ENCODE data around the gene ZSCAN5C.
"Not testable (repeated sequence)": the region's sequence is repeated elsewhere in the genome, so short reads cannot be mapped to it uniquely, and the experiment has no call there.

Gene ZSCAN5C

DNA sequence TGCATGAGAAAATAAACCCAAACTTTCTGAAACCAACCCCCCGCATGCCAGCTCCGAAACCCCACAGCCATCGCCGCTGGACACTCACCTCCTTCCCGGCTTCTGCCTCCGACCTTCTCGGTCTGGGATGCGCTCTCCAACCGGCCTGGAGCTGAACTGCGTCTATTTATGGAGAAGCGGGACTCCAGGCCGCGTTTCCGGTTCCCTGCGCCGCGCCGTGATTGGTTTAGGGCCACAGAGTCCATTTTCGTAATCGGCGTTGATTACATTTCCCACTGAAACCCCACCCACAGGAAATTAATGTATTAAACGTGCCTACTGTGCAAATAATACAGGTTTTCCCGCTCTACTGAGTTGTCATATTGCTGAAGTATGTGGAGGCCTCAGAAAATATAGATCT, 4.4 kb upstream of the ZSCAN5C start, which contains the start of gene ZSCAN5B:
Gene ZSCAN5B (minus strand): TSS at position 138 of the 400 bp plus-strand sequence. CDS start 4,731 bp downstream, outside the sequence.
- not testable (repeated sequence) for DNase-seq

DNA sequence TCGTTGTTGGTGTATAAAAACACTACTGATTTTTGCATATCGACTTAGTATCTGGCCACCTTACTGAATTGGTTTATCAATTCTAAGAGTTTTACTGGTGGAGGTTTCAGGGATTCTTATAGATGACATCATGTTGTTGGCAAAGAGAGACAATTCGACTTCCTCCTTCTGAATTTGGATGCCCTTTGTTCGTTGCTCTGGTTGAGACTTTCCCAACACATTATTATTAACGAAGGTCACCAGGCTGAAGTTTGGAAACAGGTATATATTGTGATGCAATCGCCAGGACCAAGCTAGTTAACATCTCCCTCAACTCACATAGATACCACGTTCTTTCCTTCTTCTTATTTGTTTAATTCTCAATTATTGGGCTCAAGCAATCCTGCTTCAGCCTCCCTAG, 2.4 kb upstream of the ZSCAN5C start:
- DNase-seq: no peak

DNA sequence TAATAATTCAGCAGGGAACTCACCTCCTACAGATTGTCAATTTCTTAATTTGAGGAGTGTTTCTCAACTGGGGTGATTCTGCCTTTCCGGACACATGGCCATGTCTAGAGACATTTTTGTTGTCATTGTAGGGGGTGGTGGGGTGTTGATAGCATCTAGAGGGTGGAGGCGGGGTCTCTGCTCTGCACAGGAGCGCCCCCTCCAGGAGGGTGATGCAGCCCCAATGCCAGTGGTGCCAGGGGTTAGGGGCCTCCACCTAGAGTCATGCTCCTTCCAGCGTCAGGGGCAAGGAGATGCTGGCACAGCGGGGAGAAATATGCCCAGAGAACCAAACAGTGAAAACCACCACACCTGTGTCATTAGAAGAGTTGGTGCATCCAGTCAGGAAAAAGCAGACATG, 5.5 kb downstream of the ZSCAN5C start:
- DNase-seq: not testable (repeated sequence)

DNA sequence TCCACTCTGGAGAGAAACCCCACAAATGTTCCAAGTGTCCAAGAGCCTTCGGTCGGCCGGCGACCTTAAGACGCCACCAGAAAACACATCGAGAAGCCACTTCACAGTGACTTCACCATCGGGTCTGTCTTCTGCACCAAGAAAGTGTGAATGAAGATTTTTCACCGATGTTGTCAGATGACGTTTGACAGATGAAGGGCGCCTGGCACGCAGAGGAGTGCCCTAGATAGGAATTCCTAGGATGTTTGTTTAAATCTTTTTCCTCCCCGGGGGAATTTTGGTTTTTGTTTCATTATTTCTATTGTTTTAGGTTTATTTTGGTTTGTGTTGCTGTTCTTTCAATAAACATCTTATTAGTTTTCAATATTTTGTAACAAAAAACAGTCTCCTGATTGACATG, 7.0 kb downstream of the ZSCAN5C start:
- no peak for DNase-seq

DNA sequence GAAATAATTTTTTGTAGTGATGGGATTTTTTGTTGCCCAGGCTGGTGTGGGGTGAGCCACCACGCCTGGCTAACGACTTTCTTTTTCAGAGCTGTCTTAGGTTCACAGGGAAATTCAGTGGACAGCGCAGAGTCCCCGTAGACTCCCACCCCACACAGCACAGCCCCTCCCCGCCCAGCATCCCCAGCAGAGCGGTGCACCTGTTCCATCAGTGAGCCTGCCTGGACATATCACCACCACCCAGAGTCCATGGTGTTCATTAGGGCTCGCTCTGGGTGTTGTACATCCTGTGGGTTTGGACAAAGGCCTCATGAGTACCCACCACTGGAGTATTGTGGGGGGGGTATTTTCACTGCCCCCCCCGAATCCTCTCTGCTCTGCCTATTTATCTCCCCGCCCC, 8.0 kb downstream of the ZSCAN5C start:
- DNase-seq: not testable (repeated sequence)

DNA sequence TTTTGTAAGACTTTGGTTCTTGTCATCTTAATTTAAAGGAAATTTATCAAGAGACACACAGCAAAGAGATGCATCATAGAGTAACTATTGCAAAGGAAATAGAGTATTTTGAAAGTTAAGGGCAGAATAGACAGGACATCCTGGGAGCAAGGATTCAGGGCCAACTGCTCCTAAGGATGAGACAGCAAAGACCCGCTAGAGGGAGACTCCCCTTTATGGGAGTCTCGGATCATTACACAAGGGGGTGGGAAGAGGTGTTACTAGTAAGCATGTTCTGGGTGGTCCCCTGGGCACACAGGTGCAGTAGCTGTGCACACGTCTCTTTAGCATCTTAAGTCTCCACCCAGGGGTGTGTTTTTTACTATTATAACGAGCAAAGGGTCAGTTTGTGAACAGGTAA, 9.6 kb downstream of the ZSCAN5C start:
- DNase-seq: no peak

DNA sequence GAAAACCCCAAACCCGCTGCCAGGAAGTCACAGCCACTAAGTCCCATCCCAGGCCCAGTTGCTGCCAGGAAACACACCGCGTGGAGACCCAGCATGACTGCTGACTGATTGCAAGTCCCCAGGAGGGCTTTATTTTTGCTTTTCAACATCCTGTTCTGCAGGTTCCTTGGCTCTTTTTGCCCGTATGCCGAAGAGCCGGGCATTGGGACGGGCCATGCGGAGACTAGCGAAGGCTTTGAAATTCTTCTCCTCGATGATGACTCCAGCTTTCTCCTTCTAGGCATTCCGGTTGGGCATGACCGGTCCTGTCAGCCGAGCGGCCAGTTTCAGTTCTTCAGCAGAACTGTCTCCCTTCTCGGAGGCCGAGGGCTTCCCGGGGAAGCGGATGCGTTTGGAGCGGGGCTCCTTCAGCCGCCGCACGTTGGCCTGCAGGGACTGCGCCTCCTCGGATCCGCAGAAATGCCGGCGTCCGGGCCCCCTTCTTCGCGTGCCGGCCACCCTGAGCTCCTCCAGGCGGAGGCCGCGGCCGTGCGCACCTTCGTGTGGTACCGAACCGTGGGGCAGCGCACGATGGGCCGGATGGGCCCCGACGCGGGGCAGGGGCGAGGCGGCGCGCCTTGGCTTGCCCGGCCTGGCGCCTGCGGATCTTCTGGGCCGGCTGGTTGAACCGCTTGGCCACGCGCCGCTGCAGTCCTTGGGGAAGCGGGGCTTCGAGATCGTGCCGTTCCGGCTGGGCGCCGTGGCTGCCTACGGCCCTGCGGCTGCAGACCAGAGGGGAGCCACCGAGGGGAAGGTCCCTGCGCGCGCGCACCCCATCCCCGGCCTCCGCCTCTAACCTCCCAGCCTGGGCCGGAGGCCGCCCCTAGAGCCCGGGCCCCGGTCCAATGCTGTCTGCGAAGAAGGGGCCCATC, 15.2 kb downstream of the ZSCAN5C start:
- no peak for DNase-seq

DNA sequence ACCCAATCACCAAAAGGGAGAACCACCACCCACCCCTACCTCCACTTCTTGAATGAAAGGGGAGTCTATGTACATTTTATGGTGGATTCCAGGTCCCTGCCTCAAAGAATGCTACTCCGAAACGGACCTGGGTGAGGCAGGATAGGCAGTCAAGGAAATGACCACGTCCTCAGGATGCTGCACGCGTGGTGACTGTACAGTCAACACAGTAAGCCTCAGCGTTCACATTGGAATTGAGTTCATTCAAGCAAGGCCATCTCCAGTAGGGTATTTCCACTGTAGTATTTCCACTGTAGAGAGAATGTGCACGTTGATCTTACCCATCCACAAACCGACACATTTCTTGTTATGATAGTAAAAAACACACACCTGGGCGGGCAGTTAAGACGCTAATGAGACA, 16.9 kb downstream of the ZSCAN5C start:
- no peak for DNase-seq

DNA sequence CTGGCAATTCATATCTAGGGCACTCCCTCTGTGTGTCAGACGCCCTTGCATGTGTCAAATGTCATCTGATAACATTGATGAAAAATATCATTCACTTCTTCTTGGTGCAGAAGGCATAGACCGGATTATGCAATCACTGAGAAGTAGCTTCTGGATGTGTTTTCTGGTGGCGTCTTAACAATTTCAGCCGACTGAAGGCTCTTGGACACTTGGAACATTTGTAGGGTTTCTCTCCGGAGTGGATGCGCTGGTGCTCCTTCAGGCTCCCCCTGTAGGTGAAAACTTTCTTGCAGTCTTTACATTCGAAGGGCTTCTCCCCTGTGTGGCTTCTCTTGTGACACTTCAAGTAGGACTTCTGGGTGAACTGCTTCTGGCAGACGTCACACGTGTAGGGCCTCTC, 19.4 kb downstream of the ZSCAN5C start:
- not testable (repeated sequence) for DNase-seq

DNA sequence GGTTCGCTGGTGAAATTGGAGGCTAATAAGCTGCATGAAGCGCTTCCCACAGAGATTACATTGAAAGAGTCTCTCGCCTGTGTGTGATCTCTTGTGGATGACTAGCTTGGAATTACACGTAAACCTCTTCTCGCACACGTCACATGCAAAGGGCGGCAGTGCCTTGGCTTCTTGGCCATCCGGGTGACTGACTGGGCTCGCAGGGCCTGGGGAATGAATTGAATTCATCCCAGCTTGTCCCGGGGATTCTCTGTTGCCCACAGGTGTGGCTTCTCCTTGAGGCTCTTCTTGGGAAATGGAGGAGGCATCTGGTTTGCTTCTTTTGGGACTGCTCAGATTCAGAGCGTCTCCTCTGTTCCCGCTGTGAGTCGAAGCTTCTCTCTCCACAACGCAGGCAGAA, 19.8 kb downstream of the ZSCAN5C start:
- DNase-seq: no peak

DNA sequence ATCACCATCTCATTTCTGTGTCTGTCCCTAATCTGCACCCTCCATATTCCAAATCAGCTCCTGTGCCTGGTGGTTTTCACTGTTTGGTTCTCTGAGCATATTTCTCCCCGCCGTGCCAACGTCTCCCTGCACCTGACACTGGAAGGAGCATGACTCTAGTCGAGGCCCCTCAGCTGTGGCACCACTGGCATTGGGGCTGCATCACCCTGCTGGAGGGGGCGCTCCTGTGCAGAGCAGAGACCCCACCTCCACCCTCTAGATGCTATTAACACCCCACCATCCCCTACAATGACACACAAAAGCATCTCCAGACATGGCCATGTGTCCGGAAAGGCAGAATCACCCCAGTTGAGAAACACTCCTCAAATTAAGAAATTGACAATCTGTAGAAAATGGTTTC, 20.8 kb downstream of the ZSCAN5C start:
- no peak for DNase-seq

DNA sequence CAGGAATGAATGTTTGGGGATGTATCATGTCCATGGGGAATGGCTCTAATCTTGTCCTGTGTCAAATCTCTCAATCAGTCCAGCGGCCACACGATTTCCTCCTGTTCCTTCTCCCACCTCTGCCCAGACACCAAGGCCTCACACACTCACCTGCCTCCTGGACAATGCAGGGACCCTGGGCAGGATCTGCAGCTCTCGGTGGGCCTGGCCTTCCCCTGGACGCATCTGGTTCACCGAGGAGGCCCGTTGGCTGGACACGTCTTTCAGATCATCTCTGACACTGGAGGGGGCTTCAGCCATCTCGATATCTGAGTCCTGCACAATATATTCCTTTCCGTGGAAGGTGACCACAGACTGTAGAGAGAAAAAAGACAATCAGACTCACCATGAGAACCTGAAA, 21.4 kb downstream of the ZSCAN5C start:
- DNase-seq: no peak

DNA sequence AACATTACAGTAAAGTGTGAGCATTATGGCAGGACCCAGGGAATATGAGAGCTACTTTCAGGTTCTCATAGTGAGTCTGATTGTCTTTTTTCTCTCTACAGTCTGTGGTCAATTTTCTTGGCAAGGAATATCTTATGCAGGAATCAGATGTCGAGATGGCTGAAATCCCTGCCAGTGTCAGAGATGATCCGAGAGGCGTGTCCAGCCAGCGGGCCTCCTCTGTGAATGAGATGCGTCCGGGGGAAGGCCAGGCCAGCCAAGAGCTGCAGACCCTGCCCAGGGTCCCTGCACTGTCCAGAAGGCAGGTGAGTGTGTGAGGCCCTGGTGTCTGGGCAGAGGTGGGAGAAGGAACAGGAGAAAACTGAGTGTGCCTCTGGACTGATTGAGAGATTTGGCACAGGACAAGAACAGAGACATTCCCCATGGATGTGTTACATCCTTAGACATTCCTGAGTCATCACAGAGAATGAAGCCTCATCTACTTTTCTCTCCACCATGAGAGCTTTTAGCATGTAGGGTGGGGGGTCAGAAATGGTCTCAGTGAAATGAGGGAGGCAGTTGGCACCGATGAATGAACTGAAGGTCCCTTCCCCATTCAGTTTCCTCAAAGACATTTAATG, 43.2 kb downstream of the ZSCAN5C start:
- DNase-seq: no peak

DNA sequence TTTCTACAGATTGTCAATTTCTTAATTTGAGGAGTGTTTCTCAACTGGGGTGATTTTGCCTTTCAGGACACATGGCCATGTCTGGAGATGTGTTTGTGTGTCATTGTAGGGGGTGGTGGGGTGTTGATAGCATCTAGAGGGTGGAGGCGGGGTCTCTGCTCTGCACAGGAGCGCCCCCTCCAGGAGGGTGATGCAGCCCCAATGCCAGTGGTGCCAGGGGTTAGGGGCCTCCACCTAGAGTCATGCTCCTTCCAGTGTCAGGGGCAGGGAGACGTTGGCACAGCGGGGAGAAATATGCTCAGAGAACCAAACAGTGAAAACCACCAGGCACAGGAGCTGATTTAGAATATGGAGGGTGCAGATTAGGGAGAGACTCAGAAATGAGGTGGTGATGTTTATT, 43.7 kb downstream of the ZSCAN5C start:
- not testable (repeated sequence) for DNase-seq

DNA sequence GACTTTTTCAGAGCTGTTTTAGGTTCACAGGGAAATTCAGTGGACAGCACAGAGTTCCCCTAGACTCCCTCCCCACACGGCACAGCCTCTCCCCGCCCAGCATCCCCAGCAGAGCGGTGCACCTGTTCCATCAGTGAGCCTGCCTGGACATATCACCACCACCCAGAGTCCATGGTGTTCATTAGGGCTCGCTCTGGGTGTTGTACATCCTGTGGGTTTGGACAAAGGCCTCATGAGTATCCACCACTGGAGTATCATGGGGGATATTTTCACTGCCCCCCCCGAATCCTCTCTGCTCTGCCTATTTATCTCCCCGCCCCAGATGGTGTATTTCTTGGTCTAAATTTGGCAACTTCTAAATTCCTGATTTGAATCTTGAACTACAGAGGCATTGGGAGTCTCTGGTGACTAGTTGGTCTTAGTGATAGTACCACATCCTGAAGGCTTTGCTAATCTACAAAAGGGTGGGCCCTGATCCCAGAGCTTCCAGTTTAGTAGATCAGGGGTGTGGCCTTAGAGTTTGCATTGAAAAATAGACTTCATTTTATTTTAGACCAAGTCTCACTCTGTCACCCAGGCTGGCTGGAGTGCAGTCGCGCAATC, 46.8 kb downstream of the ZSCAN5C start:
- not testable (repeated sequence) for DNase-seq

DNA sequence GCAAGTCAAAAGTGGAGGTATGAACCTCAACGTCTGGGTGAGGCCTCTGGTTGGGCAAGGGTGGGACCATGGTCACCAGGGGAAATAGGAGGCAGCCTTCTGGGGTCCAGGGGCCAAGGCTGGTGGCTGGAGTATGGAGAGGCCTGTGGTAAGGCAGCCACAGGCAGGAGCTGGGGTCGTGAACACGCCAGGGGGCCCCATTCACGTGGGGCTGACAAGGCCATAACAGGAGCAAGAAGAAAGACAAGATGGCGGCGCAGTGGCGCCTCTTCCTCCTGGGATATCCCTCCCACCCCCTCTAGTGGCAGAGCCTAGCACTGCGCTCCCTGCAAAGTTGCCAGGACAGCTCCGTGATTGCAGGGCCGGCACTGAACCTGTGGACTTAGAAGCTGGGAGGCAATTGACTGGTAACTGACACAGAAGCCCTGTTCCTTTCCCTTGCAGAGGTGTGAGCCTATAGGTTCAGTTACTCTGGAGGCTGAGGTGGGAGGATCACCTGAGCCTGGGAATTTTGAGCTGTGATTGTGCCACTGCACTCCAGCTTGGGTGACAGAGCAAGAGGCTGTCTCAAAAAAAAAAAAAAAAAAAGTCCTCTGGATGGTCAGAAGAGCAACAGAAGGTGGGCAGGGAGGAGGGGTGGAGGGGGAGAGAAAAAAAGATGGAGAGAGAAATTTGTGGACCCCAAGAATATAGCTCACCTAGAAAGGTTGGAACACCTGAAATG, 50.8 kb downstream of the ZSCAN5C start:
- DNase-seq: peak; percentile 33

DNA sequence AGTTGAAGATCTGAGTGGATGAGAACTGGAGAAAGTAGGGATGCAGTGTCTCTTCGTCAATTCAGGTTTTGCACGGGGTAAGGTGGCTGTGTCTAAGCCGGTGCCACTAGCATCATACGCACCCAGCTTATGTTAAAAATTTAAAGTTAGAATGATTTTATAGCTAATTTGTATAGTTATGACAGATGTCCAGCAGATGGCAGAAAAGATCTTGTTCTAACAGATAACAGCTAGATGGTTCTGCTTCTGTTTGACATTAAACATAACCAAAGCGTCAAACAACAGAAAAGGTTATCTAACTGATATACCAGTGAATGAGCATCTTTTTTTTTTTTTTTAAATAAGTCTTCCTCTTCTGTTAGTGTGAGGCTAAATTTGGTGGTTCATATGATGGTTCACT, 51.7 kb downstream of the ZSCAN5C start:
- DNase-seq: no peak

DNA sequence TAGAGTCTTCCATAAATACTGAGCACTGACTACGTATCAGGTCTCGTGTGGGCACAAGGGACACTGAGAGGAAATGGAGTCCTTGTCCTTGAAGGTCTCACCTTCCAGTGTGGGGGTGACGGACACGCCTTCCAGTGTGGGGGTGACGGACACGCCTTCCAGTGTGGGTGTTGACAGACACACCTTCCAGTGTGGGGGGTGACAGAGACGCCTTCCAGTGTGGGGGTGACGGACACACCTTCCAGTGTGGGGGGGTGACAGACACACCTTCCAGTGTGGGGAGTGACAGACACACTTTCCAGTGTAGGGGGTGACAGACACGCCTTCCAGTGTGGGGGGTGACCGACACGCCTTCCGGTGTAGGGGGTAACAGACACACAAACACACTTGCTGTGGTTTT, 56.2 kb downstream of the ZSCAN5C start:
- no peak for DNase-seq
